ENCODE data around the gene GTF2IRD1.

GTF2IRD1 gene

DNA sequence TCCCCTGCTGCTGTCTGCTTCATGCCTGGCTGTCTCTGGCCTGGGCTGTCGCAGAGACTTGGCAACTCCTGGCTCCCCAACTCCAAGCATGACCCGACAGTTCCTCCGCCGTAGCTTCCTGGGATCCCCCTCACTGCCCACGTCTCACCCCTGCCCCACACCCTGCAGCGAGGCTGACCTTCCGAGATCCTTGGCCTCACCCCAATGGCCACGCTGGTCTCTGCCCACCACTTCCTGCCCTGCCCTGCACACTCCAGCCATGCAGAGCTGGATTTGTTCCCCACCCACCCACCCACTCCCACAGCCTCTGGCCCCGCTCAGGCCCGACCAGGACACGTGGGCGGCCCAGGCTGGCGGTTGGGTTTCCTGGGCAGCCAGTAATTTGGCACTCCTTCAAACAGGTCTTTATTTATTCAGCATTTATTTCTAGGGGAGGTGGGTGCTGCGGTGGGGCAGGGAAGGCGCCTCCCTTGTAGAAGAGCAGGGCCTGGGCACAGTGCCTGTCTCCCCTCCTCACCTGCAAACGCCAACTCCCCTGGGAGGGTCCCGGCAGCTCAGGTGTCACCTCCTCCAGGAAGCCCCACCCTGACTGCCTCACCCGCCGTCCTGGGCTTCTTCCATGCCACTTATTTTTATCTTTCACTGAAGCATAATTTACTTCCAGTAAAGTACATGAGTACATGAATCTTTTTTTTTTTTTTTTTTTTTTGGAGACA, 25.5 kb downstream of the GTF2IRD1 start:
- no peak for TF ChIP-seq EZH2phosphoT487 (IDR thresholded peaks at IDR 0.05; ENCODE audit: borderline replicate concordance, low read length)
- TF ChIP-seq, protein P1, sequence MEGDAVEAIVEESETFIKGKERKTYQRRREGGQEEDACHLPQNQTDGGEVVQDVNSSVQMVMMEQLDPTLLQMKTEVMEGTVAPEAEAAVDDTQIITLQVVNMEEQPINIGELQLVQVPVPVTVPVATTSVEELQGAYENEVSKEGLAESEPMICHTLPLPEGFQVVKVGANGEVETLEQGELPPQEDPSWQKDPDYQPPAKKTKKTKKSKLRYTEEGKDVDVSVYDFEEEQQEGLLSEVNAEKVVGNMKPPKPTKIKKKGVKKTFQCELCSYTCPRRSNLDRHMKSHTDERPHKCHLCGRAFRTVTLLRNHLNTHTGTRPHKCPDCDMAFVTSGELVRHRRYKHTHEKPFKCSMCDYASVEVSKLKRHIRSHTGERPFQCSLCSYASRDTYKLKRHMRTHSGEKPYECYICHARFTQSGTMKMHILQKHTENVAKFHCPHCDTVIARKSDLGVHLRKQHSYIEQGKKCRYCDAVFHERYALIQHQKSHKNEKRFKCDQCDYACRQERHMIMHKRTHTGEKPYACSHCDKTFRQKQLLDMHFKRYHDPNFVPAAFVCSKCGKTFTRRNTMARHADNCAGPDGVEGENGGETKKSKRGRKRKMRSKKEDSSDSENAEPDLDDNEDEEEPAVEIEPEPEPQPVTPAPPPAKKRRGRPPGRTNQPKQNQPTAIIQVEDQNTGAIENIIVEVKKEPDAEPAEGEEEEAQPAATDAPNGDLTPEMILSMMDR (IDR thresholded peaks at IDR 0.05; ENCODE audit: low read depth, low read length, poor library complexity, severe bottlenecking) = no peak
- Histone ChIP-seq H3K4me3 (ENCODE audit: low read length) (peak overlapping the region; percentile 44; the same call in 1 of the 2 replicates), H4K20me1 (ENCODE audit: control insufficient read depth, insufficient read depth, low read depth, low read length) (peaks cover 5% of the 10 kb centered on the region; the same call in 1 of the 2 replicates), H3K36me3 (ENCODE audit: control insufficient read depth, low read length) (no peaks in the 10 kb centered on the region), H3K4me2 (ENCODE audit: low read length) (peak overlapping the region; percentile 50), H3K79me2 (ENCODE audit: control insufficient read depth, low read length) (peaks cover 98% of the 10 kb centered on the region), H3K27ac (ENCODE audit: low read depth, low read length) (no peak overlapping the region), H3K4me1 (ENCODE audit: control insufficient read depth, low read length) (peaks cover 81% of the 10 kb centered on the region), H3K9me3 (ENCODE audit: control insufficient read depth, insufficient read depth, low read length) (no peaks in the 10 kb centered on the region), H3K27me3 (ENCODE audit: control insufficient read depth, low read length) (no peaks in the 10 kb centered on the region), H3K9me2 (replicated peaks; ENCODE audit: control insufficient read depth, low read length) (no peaks in the 10 kb centered on the region), H3F3A (ENCODE audit: control insufficient read depth, insufficient read depth) (no peaks in the 10 kb centered on the region; the same call in none of the 2 replicates)

DNA sequence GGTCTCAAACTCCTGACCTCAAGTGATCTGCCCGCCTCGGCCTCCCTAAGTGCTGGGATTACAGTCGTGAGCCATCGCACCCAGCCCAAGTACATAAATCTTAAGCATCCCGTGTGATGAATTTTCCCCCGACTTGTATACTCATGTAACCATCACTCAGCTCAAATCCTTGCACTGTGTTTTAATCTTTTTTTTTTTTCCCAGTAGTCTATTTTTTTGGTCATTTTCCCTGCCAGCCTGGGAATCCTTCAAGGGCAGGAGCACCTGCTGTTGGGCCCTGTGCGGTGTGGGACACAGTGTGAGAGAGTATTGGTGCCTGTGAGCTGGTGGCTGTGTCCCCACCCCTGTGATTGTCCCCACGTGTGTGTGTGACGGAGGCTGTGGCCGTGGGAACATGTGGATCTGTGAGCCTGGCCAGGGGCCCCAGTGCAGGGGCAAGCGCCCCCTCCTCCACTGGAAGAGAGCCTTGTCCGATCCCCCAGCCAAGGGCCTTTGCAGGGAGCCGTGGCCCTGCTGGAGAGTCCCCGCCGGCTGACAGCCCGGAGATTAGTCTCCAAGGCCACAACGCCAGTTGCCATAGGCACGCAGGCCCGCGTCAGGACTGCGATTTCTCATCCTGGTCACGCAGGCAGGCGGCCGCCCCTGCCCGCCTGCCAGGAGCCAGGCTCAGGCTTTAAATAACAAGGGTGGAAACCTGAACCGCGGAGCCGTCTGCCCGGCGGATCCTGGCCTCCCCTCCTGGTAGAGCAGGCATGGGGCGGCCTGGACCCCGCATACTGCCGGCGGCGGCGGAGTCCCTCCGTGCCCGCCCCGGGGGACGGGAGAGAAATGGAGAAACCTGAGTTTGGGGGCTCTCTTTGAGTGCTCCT, 26.5 kb downstream of the GTF2IRD1 start:
- TF ChIP-seq, protein P1 (IDR thresholded peaks at IDR 0.05; ENCODE audit: low read depth, low read length, poor library complexity, severe bottlenecking) = no peak
- TF ChIP-seq EZH2phosphoT487 (IDR thresholded peaks at IDR 0.05; ENCODE audit: borderline replicate concordance, low read length) = no peak
- Histone ChIP-seq H3K36me3 (ENCODE audit: control insufficient read depth, low read length) (no peaks in the 10 kb centered on the region), H3K9me3 (ENCODE audit: control insufficient read depth, insufficient read depth, low read length) (no peaks in the 10 kb centered on the region), H3K27me3 (ENCODE audit: control insufficient read depth, low read length) (no peaks in the 10 kb centered on the region), H3F3A (ENCODE audit: control insufficient read depth, insufficient read depth) (no peaks in the 10 kb centered on the region; the same call in none of the 2 replicates), H3K79me2 (ENCODE audit: control insufficient read depth, low read length) (peaks cover 96% of the 10 kb centered on the region), H3K27ac (ENCODE audit: low read depth, low read length) (peak overlapping the region; percentile 24; the same call in 1 of the 2 replicates), H4K20me1 (ENCODE audit: control insufficient read depth, insufficient read depth, low read depth, low read length) (peaks cover 3% of the 10 kb centered on the region; the same call in 1 of the 2 replicates), H3K4me3 (ENCODE audit: low read length) (peak overlapping the region; percentile 44), H3K9me2 (replicated peaks; ENCODE audit: control insufficient read depth, low read length) (no peaks in the 10 kb centered on the region), H3K4me1 (ENCODE audit: control insufficient read depth, low read length) (peaks cover 71% of the 10 kb centered on the region), H3K4me2 (ENCODE audit: low read length) (peak overlapping the region; percentile 50)

DNA sequence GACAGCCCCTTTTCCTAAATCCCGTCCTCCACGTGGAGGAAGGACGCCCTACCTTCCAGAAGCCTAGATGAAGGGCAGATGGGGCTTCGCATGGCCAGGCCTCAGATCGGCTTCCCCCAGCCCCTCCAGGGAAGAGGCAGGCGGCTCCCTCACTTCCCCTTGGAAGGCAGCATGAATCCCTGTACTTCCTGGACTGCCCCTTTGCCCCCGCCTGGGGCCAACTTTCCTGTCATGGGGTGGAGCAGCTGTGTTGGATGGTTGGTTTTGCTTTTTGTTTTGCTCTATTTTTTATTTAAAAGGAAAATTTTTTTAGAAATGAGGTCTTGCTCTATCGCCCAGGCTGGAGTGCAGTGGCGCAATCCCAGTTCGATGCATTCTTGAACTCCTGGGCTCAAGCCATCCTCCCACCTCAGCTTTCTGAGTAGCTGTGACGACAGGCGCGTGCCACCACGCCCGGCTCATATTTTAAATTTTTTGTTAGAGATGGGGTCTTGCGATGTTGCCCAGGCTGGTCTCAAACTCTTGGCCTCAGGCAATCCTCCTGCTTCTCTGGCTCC, 27.2 kb downstream of the GTF2IRD1 start:
- peaks cover 95% of the 10 kb centered on the region for H3K79me2 ChIP-seq (ENCODE audit: control insufficient read depth, low read length)
- H3K27me3 ChIP-seq (ENCODE audit: control insufficient read depth, low read length) = no peaks in the 10 kb centered on the region
- no peaks in the 10 kb centered on the region for H3K36me3 ChIP-seq (ENCODE audit: control insufficient read depth, low read length)
- H3K4me3 ChIP-seq (ENCODE audit: low read length) = peak overlapping the region; percentile 44
- no peaks in the 10 kb centered on the region; the same call in none of the 2 replicates for H3F3A ChIP-seq (ENCODE audit: control insufficient read depth, insufficient read depth)
- peaks cover 3% of the 10 kb centered on the region; the same call in 1 of the 2 replicates for H4K20me1 ChIP-seq (ENCODE audit: control insufficient read depth, insufficient read depth, low read depth, low read length)
- H3K9me2 ChIP-seq (replicated peaks; ENCODE audit: control insufficient read depth, low read length) = no peaks in the 10 kb centered on the region
- H3K4me2 ChIP-seq (ENCODE audit: low read length) = peak overlapping the region; percentile 50
- H3K9me3 ChIP-seq (ENCODE audit: control insufficient read depth, insufficient read depth, low read length) = no peaks in the 10 kb centered on the region
- H3K4me1 ChIP-seq (ENCODE audit: control insufficient read depth, low read length) = peaks cover 64% of the 10 kb centered on the region
- peak overlapping the region; percentile 24; the same call in 1 of the 2 replicates for H3K27ac ChIP-seq (ENCODE audit: low read depth, low read length)
- no peak for TF ChIP-seq EZH2phosphoT487 (IDR thresholded peaks at IDR 0.05; ENCODE audit: borderline replicate concordance, low read length)
- TF ChIP-seq, protein P1 (IDR thresholded peaks at IDR 0.05; ENCODE audit: low read depth, low read length, poor library complexity, severe bottlenecking) = no peak

Data from DOHH2 (cell line).